Measurements from ENCODE around the gene GRIK1.

The GRIK1 gene

DNA sequence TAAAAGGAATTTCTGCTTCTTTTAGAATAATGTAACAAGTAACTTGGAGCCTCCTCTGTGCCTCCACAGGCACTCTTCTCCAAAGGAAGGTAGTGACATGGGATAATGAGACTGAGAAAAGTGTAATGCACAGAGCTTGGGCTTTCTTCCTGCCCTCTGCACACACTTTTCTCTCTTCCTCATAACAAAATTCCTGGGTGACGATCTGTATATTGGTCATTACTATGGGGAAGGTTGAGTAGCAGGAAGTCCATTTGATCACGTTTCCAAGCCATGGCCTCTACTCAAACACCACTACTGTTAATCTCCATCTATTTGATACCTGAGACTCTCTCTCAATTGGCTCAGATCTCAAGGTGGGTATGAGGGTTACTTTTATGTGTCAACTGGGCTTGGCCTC lies 113.9 kb downstream of the GRIK1 start:
- Histone ChIP-seq H3K36me3 (ENCODE audit: low read depth) (no peaks in the 10 kb centered on the region), H3K4me3 (ENCODE audit: severe bottlenecking) (no peak overlapping the region), H3K9me3 (ENCODE audit: severe bottlenecking) (no peaks in the 10 kb centered on the region), H3K4me1 (ENCODE audit: insufficient read depth, poor library complexity, severe bottlenecking) (no peaks in the 10 kb centered on the region), H3K27me3 (ENCODE audit: insufficient read depth, poor library complexity, severe bottlenecking) (no peaks in the 10 kb centered on the region), H3K27ac (ENCODE audit: poor library complexity, severe bottlenecking) (no peak overlapping the region)
- no peak for TF ChIP-seq CTCF (IDR thresholded peaks at IDR 0.05; ENCODE audit: poor library complexity, severe bottlenecking)
- ATAC-seq (ENCODE audit: low read depth) (no peak), DNase-seq (ENCODE audit: low spot score) (no peak)

DNA sequence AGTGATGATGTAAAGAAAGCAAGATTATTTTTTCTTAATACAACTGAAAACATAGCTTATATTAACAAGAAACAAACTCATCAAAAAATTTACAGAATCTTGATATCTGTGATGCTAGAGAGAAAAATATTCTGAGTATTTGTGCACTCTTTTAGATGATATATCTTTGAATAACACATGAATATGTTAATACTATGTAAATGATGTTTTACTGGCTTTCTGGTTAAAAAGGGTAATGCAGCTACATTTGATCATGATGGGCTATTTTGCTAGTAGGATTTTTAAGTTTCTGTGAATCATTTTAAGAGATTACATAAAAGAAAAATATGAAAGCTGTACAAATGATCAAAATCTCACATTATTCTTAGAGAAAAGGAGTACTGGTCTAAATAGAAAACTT lies 114.5 kb downstream of the GRIK1 start:
- H3K27me3 ChIP-seq (ENCODE audit: insufficient read depth, poor library complexity, severe bottlenecking) = no peaks in the 10 kb centered on the region
- no peak overlapping the region for H3K4me3 ChIP-seq (ENCODE audit: severe bottlenecking)
- TF ChIP-seq CTCF (IDR thresholded peaks at IDR 0.05; ENCODE audit: poor library complexity, severe bottlenecking) = no peak
- no peak overlapping the region for H3K27ac ChIP-seq (ENCODE audit: poor library complexity, severe bottlenecking)
- no peaks in the 10 kb centered on the region for H3K9me3 ChIP-seq (ENCODE audit: severe bottlenecking)
- H3K36me3 ChIP-seq (ENCODE audit: low read depth) = no peaks in the 10 kb centered on the region
- no peak for DNase-seq (ENCODE audit: low spot score)
- no peaks in the 10 kb centered on the region for H3K4me1 ChIP-seq (ENCODE audit: insufficient read depth, poor library complexity, severe bottlenecking)
- ATAC-seq (ENCODE audit: low read depth) = no peak

- Histone ChIP-seq H3K4me3 (ENCODE audit: severe bottlenecking) (no peak overlapping the region), H3K4me1 (ENCODE audit: insufficient read depth, poor library complexity, severe bottlenecking) (no peaks in the 10 kb centered on the region), H3K27ac (ENCODE audit: poor library complexity, severe bottlenecking) (no peak overlapping the region), H3K36me3 (ENCODE audit: low read depth) (no peaks in the 10 kb centered on the region), H3K27me3 (ENCODE audit: insufficient read depth, poor library complexity, severe bottlenecking) (no peaks in the 10 kb centered on the region), H3K9me3 (ENCODE audit: severe bottlenecking) (no peaks in the 10 kb centered on the region)
- DNase-seq (ENCODE audit: low spot score) (no peak), ATAC-seq (ENCODE audit: low read depth) (no peak)
- no peak for TF ChIP-seq CTCF (IDR thresholded peaks at IDR 0.05; ENCODE audit: poor library complexity, severe bottlenecking)
Measured at GRCh38 chr21:29822064-29822463, 117.7 kb downstream of the GRIK1 start.

GRCh38 chr21:29821230-29821629 lies 118.6 kb downstream of the GRIK1 start:
- H3K27ac ChIP-seq (ENCODE audit: poor library complexity, severe bottlenecking) = no peak overlapping the region
- no peaks in the 10 kb centered on the region for H3K36me3 ChIP-seq (ENCODE audit: low read depth)
- no peaks in the 10 kb centered on the region for H3K4me1 ChIP-seq (ENCODE audit: insufficient read depth, poor library complexity, severe bottlenecking)
- no peak overlapping the region for H3K4me3 ChIP-seq (ENCODE audit: severe bottlenecking)
- no peak for TF ChIP-seq CTCF (IDR thresholded peaks at IDR 0.05; ENCODE audit: poor library complexity, severe bottlenecking)
- no peak for ATAC-seq (ENCODE audit: low read depth)
- no peaks in the 10 kb centered on the region for H3K9me3 ChIP-seq (ENCODE audit: severe bottlenecking)
- no peaks in the 10 kb centered on the region for H3K27me3 ChIP-seq (ENCODE audit: insufficient read depth, poor library complexity, severe bottlenecking)
- DNase-seq (ENCODE audit: low spot score) = no peak

GRCh38 chr21:29819675-29820326 lies 120.0 kb downstream of the GRIK1 start:
- Histone ChIP-seq H3K9me3 (ENCODE audit: severe bottlenecking) (no peaks in the 10 kb centered on the region), H3K27ac (ENCODE audit: poor library complexity, severe bottlenecking) (no peak overlapping the region), H3K36me3 (ENCODE audit: low read depth) (no peaks in the 10 kb centered on the region), H3K27me3 (ENCODE audit: insufficient read depth, poor library complexity, severe bottlenecking) (no peaks in the 10 kb centered on the region), H3K4me1 (ENCODE audit: insufficient read depth, poor library complexity, severe bottlenecking) (no peaks in the 10 kb centered on the region), H3K4me3 (ENCODE audit: severe bottlenecking) (no peak overlapping the region)
- no peak for ATAC-seq (ENCODE audit: low read depth)
- TF ChIP-seq CTCF (IDR thresholded peaks at IDR 0.05; ENCODE audit: poor library complexity, severe bottlenecking) = no peak
- no peak for DNase-seq (ENCODE audit: low spot score)
